Osteoblast (primary cell): Measurements from ENCODE around the gene MACF1. TPM values are rescaled to one million over a fixed set of nuclear protein-coding genes. Genes with fewer than 3 reads are reported as not detected.

Experiments
- DNase-seq: peaks from one replicate; pipeline ENCODE4 v3.0.0; 2011; ENCODE audit warnings: low spot score, mixed read lengths; ENCODE audit not compliant: insufficient read length; ENCODE audit errors: missing footprints
- H2AFZ ChIP-seq: 2 replicates; pipeline ENCODE4 v1.6.0; 2011; ENCODE audit warnings: mild to moderate bottlenecking, low read length
- H3K27ac ChIP-seq: 2 replicates; pipeline ENCODE4 v1.5.1; 2011; ENCODE audit warnings: mild to moderate bottlenecking, low read depth, low read length, moderate library complexity
- H3K27me3 ChIP-seq: 2 replicates; pipeline ENCODE4 v1.6.0; 2012; ENCODE audit warnings: mild to moderate bottlenecking, control low read depth, inconsistent platforms, low read length, moderate library complexity; ENCODE audit not compliant: insufficient read depth
- H3K36me3 ChIP-seq: 2 replicates; pipeline ENCODE4 v1.5.1; 2011; ENCODE audit warnings: mild to moderate bottlenecking, low read length, control low read depth, moderate library complexity; ENCODE audit not compliant: insufficient read depth
- H3K4me1 ChIP-seq: 2 replicates; pipeline ENCODE4 v1.5.1; 2011; ENCODE audit warnings: mild to moderate bottlenecking, low read length, control low read depth, moderate library complexity; ENCODE audit not compliant: insufficient read depth
- H3K4me2 ChIP-seq: 2 replicates; pipeline ENCODE4 v1.6.0; 2011; ENCODE audit warnings: mild to moderate bottlenecking, low read length; ENCODE audit not compliant: insufficient read depth
- H3K4me3 ChIP-seq: fragments of 200-600 bp; sonication (generic); 3 replicates; pipeline ENCODE4 v1.5.1; 2012; ENCODE audit warnings: mild to moderate bottlenecking, low read length, inconsistent platforms; ENCODE audit not compliant: insufficient read depth
- H3K79me2 ChIP-seq: 2 replicates; pipeline ENCODE4 v1.6.0; 2012; ENCODE audit warnings: mild to moderate bottlenecking, low read length, control low read depth, inconsistent platforms; ENCODE audit not compliant: insufficient read depth
- H3K9me3 ChIP-seq: 2 replicates; pipeline ENCODE4 v1.5.1; 2011; ENCODE audit warnings: low read depth, low read length, control low read depth
- H4K20me1 ChIP-seq: 2 replicates; pipeline ENCODE4 v1.6.0; 2012; ENCODE audit warnings: mild to moderate bottlenecking, low read length, control low read depth; ENCODE audit not compliant: insufficient read depth
- CTCF ChIP-seq: IDR thresholded peaks from 2 replicates; pipeline ENCODE4 v1.5.1; 2011; ENCODE audit warnings: mild to moderate bottlenecking, low read depth, low read length, moderate library complexity; ENCODE audit errors: extremely low read depth
- total RNA-seq: library from RNA; depleted of rRNA; stranded (reverse); fragments of >200 nt; gene quantifications from 2 replicates; pipeline ENCODE4 v1.2.3, GENCODE V29; 2012

Gene MACF1
- total RNA-seq, 1 donor, result 424 TPM

DNA sequence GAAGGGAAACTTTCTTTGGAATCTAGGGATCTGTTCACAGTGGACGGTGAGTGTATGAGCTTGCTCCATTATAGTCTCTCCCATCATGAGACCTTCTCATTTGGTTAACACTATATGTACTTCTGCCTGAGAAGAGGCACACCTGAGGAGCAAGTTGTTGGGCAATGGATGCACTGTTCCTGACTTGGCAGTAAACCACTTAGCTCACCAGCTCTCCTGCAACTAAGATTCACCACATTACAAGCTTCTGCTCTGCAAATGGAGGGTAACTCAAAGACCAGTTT is 10.2 kb downstream of the MACF1 start:
- Histone ChIP-seq H3K4me1 (peaks cover 28% of the 10 kb centered on the region), H3K4me3 (no peak overlapping the region), H3K4me2 (peak overlapping the region; percentile 14), H3K27ac (peak overlapping the region; percentile 54), H3K36me3 (peaks cover 6% of the 10 kb centered on the region), H3K9me3 (no peaks in the 10 kb centered on the region), H4K20me1 (peaks cover 35% of the 10 kb centered on the region), H3K27me3 (no peaks in the 10 kb centered on the region), H3K79me2 (peaks cover 76% of the 10 kb centered on the region), H2AFZ (no peak overlapping the region)
- DNase-seq, result no peak
- no peak for TF ChIP-seq CTCF

DNA sequence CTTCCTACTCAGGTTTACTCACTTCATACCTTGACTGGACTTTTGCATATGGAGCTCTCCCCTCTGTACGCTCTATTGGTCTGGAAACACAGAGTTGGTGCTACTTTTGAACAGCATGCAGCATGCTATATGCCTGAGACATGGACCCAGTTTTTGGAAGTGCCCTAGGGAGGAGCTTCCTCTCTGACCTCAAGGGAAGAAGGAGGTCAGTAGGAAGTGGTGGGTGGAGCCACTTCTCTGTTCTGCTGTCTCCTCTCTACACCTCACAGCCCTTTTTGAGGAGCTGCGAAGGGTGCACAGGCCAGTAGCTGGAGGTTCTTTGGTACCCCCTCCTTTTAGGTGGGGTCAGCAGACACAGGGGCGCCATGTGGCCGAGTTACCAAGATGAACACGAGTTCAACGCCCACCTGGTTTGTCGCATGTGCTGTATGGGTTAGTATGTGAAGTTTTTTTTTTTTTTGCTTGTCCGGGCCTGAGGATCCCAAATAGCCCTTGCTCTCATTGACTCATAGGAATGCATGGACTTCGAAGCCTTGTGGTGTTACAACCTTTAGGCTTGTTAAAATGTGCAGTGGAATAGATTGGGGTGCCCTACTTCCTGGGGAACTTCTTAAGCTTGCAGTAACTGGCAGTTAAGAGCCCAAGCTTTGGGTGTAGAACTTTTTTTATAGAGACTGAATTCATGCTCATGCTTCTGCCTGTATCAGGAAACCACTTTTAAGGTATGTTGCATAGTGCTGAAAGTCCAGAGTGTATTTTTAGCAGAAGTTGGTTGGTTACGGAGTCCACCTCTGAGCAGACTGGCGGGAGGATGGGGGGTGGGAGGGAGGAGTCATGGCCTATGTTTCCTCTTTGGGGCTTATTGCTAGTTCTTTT is 10.7 kb downstream of the MACF1 start:
- peaks cover 37% of the 10 kb centered on the region for H4K20me1 ChIP-seq
- peaks cover 6% of the 10 kb centered on the region for H3K36me3 ChIP-seq
- H3K27me3 ChIP-seq, result no peaks in the 10 kb centered on the region
- no peak overlapping the region for H3K27ac ChIP-seq
- H3K4me1 ChIP-seq, result peaks cover 28% of the 10 kb centered on the region
- DNase-seq, result no peak
- TF ChIP-seq CTCF, result no peak
- peaks cover 74% of the 10 kb centered on the region for H3K79me2 ChIP-seq
- H3K4me2 ChIP-seq, result peak overlapping the region; percentile 14
- H3K9me3 ChIP-seq, result no peaks in the 10 kb centered on the region
- H2AFZ ChIP-seq, result no peak overlapping the region
- H3K4me3 ChIP-seq, result no peak overlapping the region

- Histone ChIP-seq H3K4me1 (peaks cover 28% of the 10 kb centered on the region), H3K27ac (no peak overlapping the region), H3K4me2 (no peak overlapping the region), H3K36me3 (peaks cover 6% of the 10 kb centered on the region), H3K27me3 (no peaks in the 10 kb centered on the region), H3K79me2 (peaks cover 72% of the 10 kb centered on the region), H3K9me3 (no peaks in the 10 kb centered on the region), H2AFZ (no peak overlapping the region), H3K4me3 (no peak overlapping the region), H4K20me1 (peaks cover 45% of the 10 kb centered on the region)
- no peak for TF ChIP-seq CTCF
- no peak for DNase-seq
These were observed 12.3 kb downstream of the MACF1 start for GRCh38 chr1:39216771-39217170.

GRCh38 chr1:39220891-39221870 is 16.7 kb downstream of the MACF1 start:
- Histone ChIP-seq H3K9me3 (no peaks in the 10 kb centered on the region), H3K27ac (no peak overlapping the region), H3K36me3 (no peaks in the 10 kb centered on the region), H3K4me1 (no peaks in the 10 kb centered on the region), H3K4me2 (no peak overlapping the region), H4K20me1 (peaks cover 60% of the 10 kb centered on the region), H3K4me3 (no peak overlapping the region), H3K79me2 (peaks cover 84% of the 10 kb centered on the region), H2AFZ (no peak overlapping the region), H3K27me3 (no peaks in the 10 kb centered on the region)
- DNase-seq, result no peak
- TF ChIP-seq CTCF, result no peak
